Loucy (cell line): Measurements from ENCODE around the gene VWA5B1.

Source experiments
- CTCF ChIP-seq: fragments of 200-600 bp; sonication (generic); conservative IDR thresholded peaks from 2 replicates; pipeline ENCODE4 v1.5.1; 2014; ENCODE audit warnings: mild to moderate bottlenecking, antibody characterized with exemption, low read length
- EZH2phosphoT487 ChIP-seq: fragments of 200-600 bp; IDR thresholded peaks from 2 replicates; pipeline ENCODE4 v1.6.1; 2018; ENCODE audit warnings: antibody characterized with exemption, mild to moderate bottlenecking, moderate library complexity, borderline replicate concordance

DNA sequence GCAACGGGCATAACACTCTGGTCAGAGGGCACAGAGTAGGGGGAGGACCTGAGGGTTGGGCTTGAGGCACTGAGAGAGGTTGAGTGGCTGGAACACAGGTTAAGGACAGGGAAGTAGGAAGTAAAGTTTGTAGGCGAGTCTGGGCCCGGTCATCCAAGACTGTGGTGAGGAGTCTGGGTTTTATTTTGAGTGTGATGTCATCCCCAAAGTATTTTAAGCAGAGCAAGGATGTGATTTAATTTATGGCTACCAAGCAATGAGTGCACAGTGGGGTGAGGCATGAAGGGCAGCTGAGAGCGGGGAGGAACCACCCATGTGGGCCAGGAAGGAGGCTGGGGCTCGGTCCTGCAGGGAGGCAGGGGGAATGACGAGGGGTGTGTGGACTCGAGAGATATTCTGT is 11.2 kb upstream of the VWA5B1 start:
- TF ChIP-seq CTCF (no peak), EZH2phosphoT487 (no peak)
